RWPE1 (cell line): ENCODE data around the gene PNMT.

ENCODE experiments used
- CTCF ChIA-PET: fragments of 350-600 bp; sonication (Branson Sonifier 250); formaldehyde crosslinking; extraction: SDS; loops from one replicate; lab custom pipeline; 2021; lab: Yijun Ruan, JAX
- POLR2A ChIA-PET: fragments of 400-600 bp; formaldehyde crosslinking; extraction: SDS; loops from one replicate; lab custom pipeline; 2020; ENCODE audit warnings: antibody characterized with exemption; ENCODE audit not compliant: low non-redundant PET; lab: Yijun Ruan, JAX
- DNase-seq: peaks from one replicate; pipeline ENCODE4 v3.0.0; 2012; ENCODE audit warnings: low spot score
- H3K27ac ChIP-seq: fragments of 450-650 bp; 2 replicates; pipeline ENCODE4 v1.5.1; 2017
- TF ChIP-seq, protein P1 (sequence below): fragments of 450-650 bp; conservative IDR thresholded peaks from 2 replicates; pipeline ENCODE4 v1.5.1; 2017; ENCODE audit warnings: low read depth, mild to moderate bottlenecking

The PNMT gene

DNA sequence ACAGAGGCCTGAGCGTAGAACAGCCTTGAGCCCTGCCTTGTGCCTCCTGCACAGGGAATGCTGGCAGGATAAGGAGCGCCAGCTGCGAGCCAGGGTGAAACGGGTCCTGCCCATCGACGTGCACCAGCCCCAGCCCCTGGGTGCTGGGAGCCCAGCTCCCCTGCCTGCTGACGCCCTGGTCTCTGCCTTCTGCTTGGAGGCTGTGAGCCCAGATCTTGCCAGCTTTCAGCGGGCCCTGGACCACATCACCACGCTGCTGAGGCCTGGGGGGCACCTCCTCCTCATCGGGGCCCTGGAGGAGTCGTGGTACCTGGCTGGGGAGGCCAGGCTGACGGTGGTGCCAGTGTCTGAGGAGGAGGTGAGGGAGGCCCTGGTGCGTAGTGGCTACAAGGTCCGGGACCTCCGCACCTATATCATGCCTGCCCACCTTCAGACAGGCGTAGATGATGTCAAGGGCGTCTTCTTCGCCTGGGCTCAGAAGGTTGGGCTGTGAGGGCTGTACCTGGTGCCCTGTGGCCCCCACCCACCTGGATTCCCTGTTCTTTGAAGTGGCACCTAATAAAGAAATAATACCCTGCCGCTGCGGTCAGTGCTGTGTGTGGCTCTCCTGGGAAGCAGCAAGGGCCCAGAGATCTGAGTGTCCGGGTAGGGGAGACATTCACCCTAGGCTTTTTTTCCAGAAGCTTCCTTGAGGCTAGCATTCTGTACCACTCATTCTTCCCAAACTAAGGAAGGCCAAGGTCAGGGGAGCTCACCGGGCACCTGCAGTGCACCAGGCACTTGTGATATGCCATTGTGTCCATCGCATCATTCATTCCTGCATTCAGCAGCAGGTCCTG is 1.9 kb downstream of the PNMT start:
- DNase-seq: no peak
- TF ChIP-seq, protein P1, sequence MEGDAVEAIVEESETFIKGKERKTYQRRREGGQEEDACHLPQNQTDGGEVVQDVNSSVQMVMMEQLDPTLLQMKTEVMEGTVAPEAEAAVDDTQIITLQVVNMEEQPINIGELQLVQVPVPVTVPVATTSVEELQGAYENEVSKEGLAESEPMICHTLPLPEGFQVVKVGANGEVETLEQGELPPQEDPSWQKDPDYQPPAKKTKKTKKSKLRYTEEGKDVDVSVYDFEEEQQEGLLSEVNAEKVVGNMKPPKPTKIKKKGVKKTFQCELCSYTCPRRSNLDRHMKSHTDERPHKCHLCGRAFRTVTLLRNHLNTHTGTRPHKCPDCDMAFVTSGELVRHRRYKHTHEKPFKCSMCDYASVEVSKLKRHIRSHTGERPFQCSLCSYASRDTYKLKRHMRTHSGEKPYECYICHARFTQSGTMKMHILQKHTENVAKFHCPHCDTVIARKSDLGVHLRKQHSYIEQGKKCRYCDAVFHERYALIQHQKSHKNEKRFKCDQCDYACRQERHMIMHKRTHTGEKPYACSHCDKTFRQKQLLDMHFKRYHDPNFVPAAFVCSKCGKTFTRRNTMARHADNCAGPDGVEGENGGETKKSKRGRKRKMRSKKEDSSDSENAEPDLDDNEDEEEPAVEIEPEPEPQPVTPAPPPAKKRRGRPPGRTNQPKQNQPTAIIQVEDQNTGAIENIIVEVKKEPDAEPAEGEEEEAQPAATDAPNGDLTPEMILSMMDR: no peak
- CTCF ChIA-PET: interaction anchor here (1.0 to 2.1 kb wide), 4 partner anchors 18 to 122 kb away, joined by 3 to 12 read pairs (median 4); partner anchors contain the start of gene PGAP3
- H3K27ac ChIP-seq: no peak overlapping the region
- POLR2A ChIA-PET: no interaction called here

DNA sequence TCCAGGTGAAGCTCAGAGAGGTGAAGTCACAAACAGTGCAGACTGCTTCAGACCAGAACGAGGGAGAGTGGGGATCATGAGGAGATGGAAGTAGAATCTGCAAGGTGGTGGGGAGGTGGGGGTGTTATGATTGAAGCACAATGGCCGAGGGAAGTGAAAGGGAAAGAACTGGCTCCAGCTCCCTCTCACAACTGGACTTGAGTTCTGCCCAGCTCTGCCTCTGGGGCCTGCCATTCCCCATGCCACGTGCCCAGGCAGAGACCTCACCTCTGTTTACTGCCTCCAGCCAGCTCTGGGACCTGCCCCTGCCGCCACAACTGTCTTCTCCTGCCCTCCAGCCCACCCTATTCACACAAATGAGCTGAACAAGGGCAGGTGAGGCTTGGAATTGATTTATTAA is 2.5 kb downstream of the PNMT start:
- no peak for DNase-seq
- CTCF ChIA-PET: interaction anchor here (1.0 to 2.1 kb wide), 3 partner anchors 49 to 123 kb away, joined by 3 to 12 read pairs (median 3); no protein-coding TSS in a partner anchor
- TF ChIP-seq, protein P1: no peak
- H3K27ac ChIP-seq: no peak overlapping the region
- POLR2A ChIA-PET: no interaction called here

DNA sequence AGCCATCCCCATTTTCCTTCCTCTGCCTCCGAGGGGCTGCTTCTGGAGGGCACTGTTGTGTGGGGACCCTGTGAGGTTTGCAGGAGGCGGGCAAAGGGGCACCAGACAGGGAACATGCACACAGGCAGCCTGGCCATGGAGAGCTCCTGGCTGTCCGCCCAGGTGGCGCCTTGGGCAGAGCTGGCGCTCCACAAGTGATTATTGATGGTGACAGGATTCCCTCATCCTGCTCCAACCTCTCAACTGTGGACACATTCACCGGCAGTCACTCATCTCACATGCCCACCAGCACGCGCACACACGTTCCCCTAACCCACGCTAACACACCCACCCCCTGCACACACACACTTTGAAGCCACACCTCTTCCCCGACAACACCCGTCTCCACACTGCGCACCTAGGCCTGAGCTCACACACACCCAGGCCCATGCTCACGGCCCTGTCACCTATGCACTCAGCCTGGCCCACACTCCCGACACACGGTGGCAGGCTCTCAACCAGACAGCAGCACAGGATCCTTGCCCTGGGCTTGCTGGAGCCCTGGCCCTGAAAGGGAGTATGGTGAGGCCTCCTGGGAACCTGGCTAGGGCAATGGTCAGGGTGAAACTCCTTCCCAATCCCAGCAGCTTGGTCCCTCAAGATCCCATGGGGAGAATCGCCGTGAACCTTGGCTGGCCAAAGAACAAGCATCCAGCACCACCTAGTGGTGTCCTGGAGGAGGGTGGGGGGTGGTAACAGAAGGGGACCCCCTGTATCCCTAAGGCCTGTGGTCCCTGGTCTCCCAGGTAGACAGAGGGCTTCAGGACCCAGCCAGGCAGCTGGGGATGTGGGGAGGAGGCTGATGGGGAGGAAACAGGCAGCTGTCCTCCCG is 3.6 kb downstream of the PNMT start:
- TF ChIP-seq, protein P1: peak; percentile 30; the same call in 1 of the 2 replicates
- CTCF ChIA-PET: interaction anchor here (0.6 to 2.1 kb wide), 5 partner anchors 16 to 55 kb away, joined by 3 to 12 read pairs (median 4); partner anchors contain the start of gene PGAP3
- no peak overlapping the region for H3K27ac ChIP-seq
- DNase-seq: peak; percentile 36
- POLR2A ChIA-PET: no interaction called here

DNA sequence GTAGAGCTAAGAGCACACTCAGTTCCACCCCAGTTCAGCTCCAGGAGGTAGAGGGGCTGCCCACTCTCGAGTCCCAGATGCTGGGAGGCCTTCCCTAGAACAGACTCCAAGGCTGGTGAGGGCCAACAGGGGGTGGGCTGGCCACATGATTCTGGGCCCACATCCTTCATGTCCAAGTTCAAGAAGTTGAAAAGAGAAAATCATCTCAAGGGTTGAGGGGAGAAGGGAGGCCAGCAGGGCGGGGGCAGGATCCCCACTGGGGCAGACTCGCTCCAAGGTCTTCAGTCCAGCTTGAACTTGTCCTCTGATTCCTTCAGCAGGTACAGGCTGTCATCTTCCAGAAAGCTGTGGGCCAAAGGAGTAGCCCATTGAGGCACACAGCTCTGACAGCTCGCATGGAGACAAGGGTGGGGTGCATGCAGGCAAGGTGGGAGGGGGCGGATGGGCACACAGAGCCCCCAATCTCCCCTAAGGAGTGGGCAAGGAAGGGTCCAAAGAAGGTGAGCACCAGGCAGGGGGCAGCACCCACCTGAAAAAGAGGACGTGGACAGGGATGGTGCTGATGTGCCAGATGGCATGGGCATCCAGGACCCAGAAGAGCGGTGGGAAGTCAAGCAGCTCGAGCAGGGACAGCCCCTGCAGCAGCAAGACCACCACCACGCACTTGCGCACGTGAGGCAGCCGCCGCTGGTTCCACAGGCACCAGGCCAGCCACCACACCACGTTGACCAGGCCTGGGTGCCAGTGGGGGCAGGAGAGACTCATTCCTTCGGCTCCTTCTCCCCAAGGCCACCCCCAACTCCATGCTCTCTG is 4.5 kb downstream of the PNMT start:
- ChIA-PET CTCF (interaction anchor here (0.6 to 2.1 kb wide), 3 partner anchors 8 to 51 kb away, joined by 3 to 12 read pairs (median 3); partner anchors contain the start of gene PGAP3), POLR2A (no interaction called here)
- DNase-seq: no peak
- TF ChIP-seq, protein P1: 0 out of 2 replicates have a peak, but pooled peaks have one; percentile 3
- H3K27ac ChIP-seq: no peak overlapping the region

DNA sequence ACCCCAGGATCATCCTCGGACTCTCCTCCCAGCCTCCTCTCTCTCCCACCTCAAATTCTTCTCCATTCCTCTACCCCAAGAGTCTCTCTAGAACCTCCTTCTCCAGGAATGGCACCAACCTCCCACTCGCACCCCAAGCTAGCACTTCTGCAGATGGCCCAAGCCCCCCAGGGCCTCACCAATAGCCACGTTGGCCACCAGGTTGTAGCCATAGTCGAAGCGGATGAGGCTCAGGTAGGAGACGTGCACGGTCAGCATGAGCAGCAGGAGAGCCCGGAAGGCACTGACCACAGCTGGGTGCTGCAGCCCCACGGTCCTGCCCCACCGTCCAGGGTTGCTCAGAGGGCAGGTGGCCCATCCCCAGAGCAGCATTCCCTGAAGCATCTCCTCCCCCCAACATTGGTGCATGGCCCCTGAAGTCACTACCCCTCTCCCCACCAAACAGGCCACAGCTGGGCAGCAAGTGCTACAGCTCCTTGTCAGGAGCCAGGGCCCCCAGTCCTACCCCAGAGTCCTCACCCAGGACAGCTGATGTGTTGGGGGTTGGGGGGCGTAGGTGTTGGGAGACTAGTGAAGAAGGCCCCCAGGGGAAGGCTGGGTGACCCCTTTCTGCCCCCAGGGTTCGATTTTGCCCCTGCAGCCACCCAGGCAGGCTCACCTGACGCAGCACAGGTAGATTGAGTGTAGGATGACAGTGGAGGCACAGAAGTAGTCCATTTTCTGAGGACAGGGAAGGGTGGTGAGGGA is 5.3 kb downstream of the PNMT start:
- ChIA-PET POLR2A (no interaction called here), CTCF (interaction anchor here (0.6 to 0.7 kb wide), 2 partner anchors 9 to 66 kb away, joined by 3 to 6 read pairs; no protein-coding TSS in a partner anchor)
- TF ChIP-seq, protein P1: no peak
- H3K27ac ChIP-seq: no peak overlapping the region
- no peak for DNase-seq
